PC-3 (cell line): ENCODE measurements around the gene SVIP.

Experiments used
- CTCF ChIP-seq: fragments of 300-600 bp; sonication (generic); conservative IDR thresholded peaks from 2 replicates; pipeline ENCODE4 v1.5.1; 2017; ENCODE audit warnings: antibody characterized with exemption, low read depth, mild to moderate bottlenecking, low read length
- EZH2 ChIP-seq: fragments of 300-600 bp; sonication (generic); IDR thresholded peaks from one replicate; pipeline ENCODE4 v1.6.1; 2017; ENCODE audit warnings: antibody characterized with exemption, mild to moderate bottlenecking, low read length; ENCODE audit not compliant: unreplicated experiment
- EZH2phosphoT487 ChIP-seq: fragments of 300-600 bp; sonication (generic); IDR thresholded peaks from 2 replicates; pipeline ENCODE4 v1.6.1; 2018; ENCODE audit warnings: mild to moderate bottlenecking, antibody characterized with exemption, low read length, borderline replicate concordance

GRCh38 chr11:22846726-22847125 lies 17.1 kb upstream of the SVIP start:
- TF ChIP-seq CTCF (no peak), EZH2 (no peak), EZH2phosphoT487 (no peak)
